ENCODE data around the gene SP2. TPM values are rescaled to one million over a fixed set of nuclear protein-coding genes. Genes with fewer than 3 reads are reported as not detected.

The SP2 gene
- total and polyA plus RNA-seq, 2 of the 8 experiments (the other 6 are each of a cell fraction or from before 2014, with no cell fraction given), result 5.6 to 13.8 TPM

DNA sequence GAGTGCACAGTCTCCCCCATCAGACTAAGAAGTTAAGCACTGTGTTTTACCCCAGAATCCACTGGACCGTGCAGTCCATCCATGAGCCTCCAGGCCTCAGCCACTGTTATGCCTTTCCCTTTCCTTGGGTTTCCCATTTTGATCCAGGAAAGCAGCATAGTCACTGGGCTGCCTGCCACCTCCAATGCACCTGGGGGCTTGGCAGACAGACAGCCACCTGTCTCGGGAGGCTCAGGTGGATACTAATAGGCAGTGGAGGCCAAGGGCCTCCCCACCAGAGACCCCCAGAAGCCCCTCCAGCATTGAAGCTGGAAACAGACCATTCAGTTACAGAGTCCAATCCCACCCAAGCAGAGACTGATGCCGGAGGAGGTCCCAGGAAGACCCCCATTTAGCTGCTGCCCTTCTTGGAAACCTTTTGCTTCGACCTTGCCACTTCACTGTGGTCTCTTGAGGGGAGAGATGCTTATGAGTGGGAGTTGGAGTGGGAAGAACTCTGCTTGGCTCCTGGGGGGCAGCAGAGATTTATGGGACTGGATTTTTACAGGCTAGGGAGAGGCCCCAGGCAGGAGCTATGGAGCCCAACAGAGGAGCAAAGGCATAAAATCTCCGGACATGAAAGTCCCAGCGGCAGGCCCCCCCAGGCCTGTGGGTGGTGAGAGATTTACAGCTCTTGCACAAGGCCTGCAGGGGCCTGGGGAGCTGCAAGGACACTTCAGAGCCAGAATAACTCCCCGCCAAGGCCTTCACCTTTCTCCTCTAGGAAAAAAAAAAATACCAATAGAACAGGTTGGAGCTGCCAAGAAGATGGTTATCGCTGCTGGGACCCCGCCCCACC, 12.2 kb upstream of the SP2 start:
- 0 out of 2 replicates have a peak overlapping the region, but pooled peaks have one; percentile 39 for H2BK12ac ChIP-seq (ENCODE audit: low read depth, low read length)
- peak overlapping the region; percentile 33 for H2BK120ac ChIP-seq (replicated peaks; ENCODE audit: low read depth, low read length)
- no peak overlapping the region for H3K4me3 ChIP-seq (ENCODE audit: extremely low read depth in 1 of 4, insufficient read depth in 2 of 4, low read depth in 3 of 4, low read length in 4 of 4)
- H3K4me2 ChIP-seq (ENCODE audit: insufficient read depth in 1 of 2, low read depth in 2 of 2, low read length in 2 of 2), result no peak overlapping the region
- no peak overlapping the region for H3K56ac ChIP-seq (replicated peaks; ENCODE audit: insufficient read length, low read depth, low read length)
- H3K23me2 ChIP-seq (ENCODE audit: low read depth, low read length), result no peaks in the 10 kb centered on the region
- no peak overlapping the region for H4K8ac ChIP-seq (ENCODE audit: extremely low read depth, insufficient read depth, low read length)
- WGBS, 2 experiments (ENCODE audit: extremely low coverage in 1 of 2, insufficient coverage in 1 of 2, insufficient read length in 1 of 2, insufficient replicate concordance in 2 of 2, low coverage in 1 of 2, low lambda C conversion rate in 2 of 2, missing lambda C conversion rate in 1 of 2), result 72% methylated on average over 9 of the region's 9 CpGs; no CpG with 5 or more reads in 1 of the 2 experiments
- H4K5ac ChIP-seq (ENCODE audit: insufficient read length, low read depth, low read length), result no peak overlapping the region
- DNase-seq (ENCODE audit: low read depth in 1 of 2, low spot score in 2 of 2) (no peak), FAIRE-seq (no peak)
- H3K14ac ChIP-seq (ENCODE audit: insufficient read length), result no peak overlapping the region
- no peaks in the 10 kb centered on the region for H3K27me3 ChIP-seq (replicated peaks in 1 of 4; ENCODE audit: control insufficient read depth in 3 of 4, extremely low read depth in 1 of 4, insufficient read depth in 3 of 4, low read length in 3 of 4)
- POLR2A ChIA-PET (ENCODE audit: partially characterized antibody), result interaction anchor here (1.0 to 2.8 kb wide), 11 partner anchors 11 to 165 kb away, joined by 3 to 17 read pairs (median 5); partner anchors contain the start of genes LRRC46, MRPL10, NFE2L1 and SCRN2
- H2AFZ ChIP-seq (ENCODE audit: low read length), result no peak overlapping the region
- H3K9ac ChIP-seq (replicated peaks in 1 of 4; ENCODE audit: extremely low read depth in 1 of 4, low read depth in 3 of 4, low read length in 3 of 4), result no peak overlapping the region
- no peaks in the 10 kb centered on the region for H3K79me1 ChIP-seq (ENCODE audit: low read depth, low read length)
- no peaks in the 10 kb centered on the region for H3K9me3 ChIP-seq (ENCODE audit: insufficient read depth in 2 of 2, low read depth in 1 of 2, low read length in 1 of 2)
- CTCF ChIA-PET (ENCODE audit: partially characterized antibody), result interaction anchor here (0.6 to 18.8 kb wide), 12 partner anchors 9 to 720 kb away, joined by 3 to 1206 read pairs (median 4); partner anchors contain the start of genes SCRN2 and SP6
- H3K27ac ChIP-seq (ENCODE audit: low read depth, low read length), result no peak overlapping the region
- H3K79me2 ChIP-seq (ENCODE audit: control insufficient read depth in 1 of 2, insufficient read depth in 2 of 2, low read length in 2 of 2), result no peaks in the 10 kb centered on the region
- no peaks in the 10 kb centered on the region for H3K36me3 ChIP-seq (ENCODE audit: control insufficient read depth in 2 of 4, insufficient read depth in 4 of 4, low read length in 3 of 4)
- no peak overlapping the region for H2BK5ac ChIP-seq (ENCODE audit: low read depth, low read length)
- H2AK5ac ChIP-seq (ENCODE audit: low read depth, low read length), result no peak overlapping the region
- no peak overlapping the region for H3K23ac ChIP-seq (ENCODE audit: insufficient read length)
- no peak overlapping the region for H2BK20ac ChIP-seq (ENCODE audit: low read length)
- no peak overlapping the region for H2BK15ac ChIP-seq (ENCODE audit: low read length)
- H4K20me1 ChIP-seq (replicated peaks in 1 of 2; ENCODE audit: control insufficient read depth in 1 of 2, insufficient read depth in 2 of 2, low read length in 2 of 2), result no peaks in the 10 kb centered on the region
- no peak overlapping the region for H3K4ac ChIP-seq (replicated peaks; ENCODE audit: insufficient read length, low read depth, low read length)
- no peak overlapping the region for H4K91ac ChIP-seq (replicated peaks; ENCODE audit: insufficient read length, low read length)
- H3K4me1 ChIP-seq (replicated peaks in 1 of 4; ENCODE audit: control insufficient read depth in 3 of 4, insufficient read depth in 4 of 4, low read length in 3 of 4), result peaks cover 0 to 14% (median 9%) of the 10 kb centered on the region in 4 experiments; a peak in 6 of 7 replicates
- no peak overlapping the region; the same call in 1 of the 2 replicates for H3K18ac ChIP-seq (ENCODE audit: extremely low read depth, low read length)
- TF ChIP-seq JUN (IDR thresholded peaks at IDR 0.05; ENCODE audit: low read depth, low read length) (no peak), TCF12 (IDR thresholded peaks at IDR 0.05; ENCODE audit: low read depth, low read length) (no peak), ZNF274 (IDR thresholded peaks at IDR 0.05; ENCODE audit: borderline replicate concordance, extremely low read depth, low read length) (no peak), TBP (IDR thresholded peaks at IDR 0.05; ENCODE audit: low read depth, low read length) (no peak), KDM4A (IDR thresholded peaks at IDR 0.05; ENCODE audit: low read depth, low read length, severe bottlenecking) (no peak), EZH2 (IDR thresholded peaks at IDR 0.05; ENCODE audit: low read depth, low read length, severe bottlenecking) (no peak)
- TF ChIP-seq, protein P1, sequence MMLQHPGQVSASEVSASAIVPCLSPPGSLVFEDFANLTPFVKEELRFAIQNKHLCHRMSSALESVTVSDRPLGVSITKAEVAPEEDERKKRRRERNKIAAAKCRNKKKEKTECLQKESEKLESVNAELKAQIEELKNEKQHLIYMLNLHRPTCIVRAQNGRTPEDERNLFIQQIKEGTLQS (IDR thresholded peaks at IDR 0.05; ENCODE audit: insufficient read depth, low read depth, low read length), result no peak
- TF ChIP-seq, protein P2, sequence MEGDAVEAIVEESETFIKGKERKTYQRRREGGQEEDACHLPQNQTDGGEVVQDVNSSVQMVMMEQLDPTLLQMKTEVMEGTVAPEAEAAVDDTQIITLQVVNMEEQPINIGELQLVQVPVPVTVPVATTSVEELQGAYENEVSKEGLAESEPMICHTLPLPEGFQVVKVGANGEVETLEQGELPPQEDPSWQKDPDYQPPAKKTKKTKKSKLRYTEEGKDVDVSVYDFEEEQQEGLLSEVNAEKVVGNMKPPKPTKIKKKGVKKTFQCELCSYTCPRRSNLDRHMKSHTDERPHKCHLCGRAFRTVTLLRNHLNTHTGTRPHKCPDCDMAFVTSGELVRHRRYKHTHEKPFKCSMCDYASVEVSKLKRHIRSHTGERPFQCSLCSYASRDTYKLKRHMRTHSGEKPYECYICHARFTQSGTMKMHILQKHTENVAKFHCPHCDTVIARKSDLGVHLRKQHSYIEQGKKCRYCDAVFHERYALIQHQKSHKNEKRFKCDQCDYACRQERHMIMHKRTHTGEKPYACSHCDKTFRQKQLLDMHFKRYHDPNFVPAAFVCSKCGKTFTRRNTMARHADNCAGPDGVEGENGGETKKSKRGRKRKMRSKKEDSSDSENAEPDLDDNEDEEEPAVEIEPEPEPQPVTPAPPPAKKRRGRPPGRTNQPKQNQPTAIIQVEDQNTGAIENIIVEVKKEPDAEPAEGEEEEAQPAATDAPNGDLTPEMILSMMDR (IDR thresholded peaks at IDR 0.05; ENCODE audit: control extremely low read depth in 1 of 3, insufficient read depth in 1 of 3, low read depth in 1 of 3, low read length in 3 of 3), result no peak
